GM15510 (cell line): ENCODE measurements around the gene ALDH4A1.

Experiments
- POLR2A ChIP-seq: IDR thresholded peaks from 3 replicates; pipeline ENCODE4 v1.6.1; 2011; ENCODE audit warnings: borderline replicate concordance; ENCODE audit not compliant: insufficient read length; ENCODE audit errors: extremely low read depth

The ALDH4A1 gene

GRCh38 chr1:18941221-18942141 is 39.1 kb upstream of the ALDH4A1 start:
- TF ChIP-seq POLR2A, result no peak

GRCh38 chr1:18940303-18941020 is 38.1 kb upstream of the ALDH4A1 start:
- TF ChIP-seq POLR2A, result no peak

GRCh38 chr1:18939398-18940302 is 37.3 kb upstream of the ALDH4A1 start:
- no peak for TF ChIP-seq POLR2A

DNA sequence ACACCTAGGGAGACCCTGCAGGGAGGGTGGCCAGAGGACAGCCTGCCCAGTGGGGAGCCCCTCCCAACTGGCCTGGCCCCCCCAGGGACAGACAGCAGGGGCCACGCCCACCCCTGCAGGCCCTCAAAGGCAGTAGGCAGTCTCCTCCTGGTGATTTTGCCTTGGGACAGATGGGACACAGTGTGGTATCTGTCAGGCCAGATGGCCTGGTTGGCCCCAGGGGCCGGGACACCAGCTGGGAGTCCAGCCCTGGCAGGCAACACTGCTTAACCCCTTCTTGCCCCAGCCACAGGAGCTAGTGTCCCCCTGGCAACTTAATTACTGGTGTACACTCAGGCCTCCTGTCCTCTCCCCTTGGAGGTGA is 36.3 kb upstream of the ALDH4A1 start:
- TF ChIP-seq POLR2A, result no peak

GRCh38 chr1:18938008-18938706 is 35.8 kb upstream of the ALDH4A1 start:
- no peak for TF ChIP-seq POLR2A

- no peak for TF ChIP-seq POLR2A
Observed at GRCh38 chr1:18937539-18937938, 35.2 kb upstream of the ALDH4A1 start.

- TF ChIP-seq POLR2A, result no peak
Observed at GRCh38 chr1:18936814-18937481, 34.6 kb upstream of the ALDH4A1 start.

- TF ChIP-seq POLR2A, result no peak
Observed at GRCh38 chr1:18936471-18936813, 34.1 kb upstream of the ALDH4A1 start.

DNA sequence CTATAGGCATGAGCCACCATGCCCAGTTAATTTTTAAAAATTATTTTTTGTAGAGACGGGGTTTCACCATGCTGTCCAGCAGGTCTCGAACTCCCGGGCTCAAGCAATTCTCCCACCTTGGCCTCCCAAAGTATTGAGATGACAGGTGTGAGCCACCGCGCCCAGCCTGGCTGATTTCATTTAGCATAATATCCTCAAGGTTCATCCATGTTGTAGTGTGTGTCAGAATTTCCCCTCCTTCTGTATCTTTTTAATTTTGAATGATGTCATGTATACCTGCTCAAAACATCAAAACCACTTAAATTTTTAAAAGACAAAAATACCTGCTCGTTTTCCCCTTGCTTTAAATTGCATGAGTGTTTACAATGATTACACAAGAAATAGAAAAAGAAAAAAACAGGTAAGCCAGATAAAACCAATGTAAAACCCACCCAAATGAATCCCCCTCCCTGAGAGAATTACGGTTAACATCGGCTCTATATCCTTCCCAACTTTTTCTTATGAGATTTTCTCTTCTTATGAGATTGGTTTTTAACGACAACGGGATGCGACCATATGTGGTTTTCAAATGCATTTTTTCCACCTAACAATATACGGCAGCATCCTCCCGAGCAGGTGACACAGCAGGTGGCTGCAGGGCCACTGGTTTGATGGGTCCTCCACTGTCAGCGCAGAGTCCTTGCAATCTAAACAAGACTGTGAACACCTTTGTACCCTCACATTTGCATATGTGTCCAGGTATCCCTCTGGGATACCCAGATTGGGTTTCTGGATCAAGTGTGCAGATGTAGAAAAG is 32.0 kb upstream of the ALDH4A1 start:
- no peak for TF ChIP-seq POLR2A

- TF ChIP-seq POLR2A, result no peak
Observed at GRCh38 chr1:18932879-18933278, 30.5 kb upstream of the ALDH4A1 start.

DNA sequence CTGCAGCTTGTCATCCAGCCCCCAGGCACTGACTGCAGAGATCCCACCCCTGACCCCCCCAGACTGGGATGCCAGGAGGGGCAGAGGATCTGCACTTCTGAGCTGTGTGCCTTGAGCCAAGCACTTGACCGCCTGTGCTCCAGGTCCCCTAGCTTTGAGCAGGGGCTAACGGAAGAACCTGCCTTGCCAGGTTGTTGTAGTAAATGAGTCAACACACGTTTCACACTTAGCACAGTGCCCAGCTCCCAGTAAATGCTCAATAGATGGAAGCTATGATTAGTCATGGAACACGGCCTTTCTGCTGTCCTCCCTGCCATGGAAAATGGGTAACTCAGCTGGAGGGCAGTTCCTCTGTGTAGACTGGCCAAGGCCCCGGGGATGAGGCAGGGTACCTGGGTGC is 30.0 kb upstream of the ALDH4A1 start:
- TF ChIP-seq POLR2A, result no peak

- TF ChIP-seq POLR2A, result no peak
Observed at GRCh38 chr1:18931730-18932129, 29.4 kb upstream of the ALDH4A1 start.

DNA sequence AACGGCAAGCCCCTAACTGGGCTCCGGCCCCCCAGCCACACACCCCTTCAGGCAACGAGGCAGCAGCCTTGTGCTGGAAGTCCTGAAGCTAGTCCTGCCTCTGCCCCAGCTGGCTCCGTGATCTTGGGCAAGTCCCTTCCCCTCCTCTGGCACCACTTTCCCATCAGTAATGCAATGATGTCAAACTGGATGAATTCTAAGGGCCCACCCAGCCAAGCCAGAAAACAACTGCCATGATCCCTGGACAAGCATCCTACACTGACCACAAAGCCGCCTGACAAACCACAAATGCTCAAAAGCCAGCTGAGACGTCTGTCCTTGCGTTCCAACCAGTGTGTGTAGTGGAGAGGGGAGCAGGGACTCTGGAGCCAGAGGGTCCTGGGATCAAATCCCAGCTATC is 27.3 kb upstream of the ALDH4A1 start:
- no peak for TF ChIP-seq POLR2A
